H1 (cell line): Measurements from ENCODE around the gene DNAI2. TPM values are rescaled to one million over a fixed set of nuclear protein-coding genes. Genes with fewer than 3 reads are reported as not detected.

Experiments
- CTCF ChIA-PET: fragments of 300-600 bp; sonication (Branson Sonifier 250); formaldehyde crosslinking; loops from one replicate; lab custom pipeline; 2021; ENCODE audit not compliant: partially characterized antibody; lab: Charles Lee
- POLR2A ChIA-PET: fragments of 300-600 bp; sonication (Branson Sonifier 250); formaldehyde crosslinking; loops from one replicate; lab custom pipeline; 2021; ENCODE audit warnings: inconsistent platforms; ENCODE audit not compliant: partially characterized antibody; lab: Charles Lee
- DNase-seq, 2 experiments: peaks; one replicate each; pipeline versions ENCODE4 v3.0.0 to v3.0.0-alpha.2; 2010 to 2022; ENCODE audit warnings: low spot score in 2 of 2, low read depth in 1 of 2, mixed read lengths in 1 of 2
- FAIRE-seq: peaks from 2 replicates; lab custom pipeline; 2011; peaks lifted over from hg19 to GRCh38; lab: Jason Lieb, UNC
- H2AFZ ChIP-seq: 2 replicates; pipeline ENCODE4 v1.8.1; 2012; ENCODE audit warnings: low read length, inconsistent platforms
- H2AK5ac ChIP-seq: 2 replicates; pipeline ENCODE4 v1.6.1; 2013; ENCODE audit warnings: low read depth, low read length
- H2BK120ac ChIP-seq: replicated peaks from 2 replicates; pipeline ENCODE3; 2013; ENCODE audit warnings: low read depth, low read length, inconsistent platforms
- H2BK12ac ChIP-seq: 2 replicates; pipeline ENCODE4 v1.6.1; 2013; ENCODE audit warnings: low read depth, low read length
- H2BK15ac ChIP-seq: 2 replicates; pipeline ENCODE4 v1.6.1; 2013; ENCODE audit warnings: low read length
- H2BK20ac ChIP-seq: 2 replicates; pipeline ENCODE4 v1.6.1; 2013; ENCODE audit warnings: low read length
- H2BK5ac ChIP-seq: 2 replicates; pipeline ENCODE4 v1.6.1; 2013; ENCODE audit warnings: low read depth, low read length
- H3K14ac ChIP-seq: 2 replicates; pipeline ENCODE4 v1.6.1; 2013; ENCODE audit warnings: inconsistent platforms; ENCODE audit not compliant: insufficient read length
- H3K18ac ChIP-seq: 2 replicates; pipeline ENCODE4 v1.6.1; 2013; ENCODE audit warnings: low read length; ENCODE audit errors: extremely low read depth
- H3K23ac ChIP-seq: 2 replicates; pipeline ENCODE4 v1.6.1; 2013; ENCODE audit warnings: inconsistent platforms; ENCODE audit not compliant: insufficient read length
- H3K23me2 ChIP-seq: 2 replicates; pipeline ENCODE4 v1.6.1; 2013; ENCODE audit warnings: low read depth, low read length
- H3K27ac ChIP-seq: 2 replicates; pipeline ENCODE4 v1.6.1; 2011; ENCODE audit warnings: low read depth, low read length, inconsistent platforms
- H3K27me3 ChIP-seq, 4 experiments: replicated peaks in 1 of 4; 1 replicate in 1 of 4; 2 replicates in 3 of 4; pipeline versions ENCODE4 v1.6.1 to v1.8.1; 2011 to 2013; ENCODE audit warnings: low read length in 3 of 4, mild to moderate bottlenecking in 3 of 4, inconsistent platforms in 2 of 4, mixed read lengths in 2 of 4, moderate library complexity in 1 of 4; ENCODE audit not compliant: control insufficient read depth in 3 of 4, insufficient read depth in 3 of 4; ENCODE audit errors: extremely low read depth in 1 of 4
- H3K36me3 ChIP-seq, 4 experiments: 2 replicates each; pipeline versions ENCODE4 v1.6.1 to v1.8.1; 2011 to 2013; ENCODE audit warnings: mild to moderate bottlenecking in 4 of 4, low read length in 3 of 4, moderate library complexity in 2 of 4, control low read depth in 1 of 4, inconsistent platforms in 1 of 4; ENCODE audit not compliant: insufficient read depth in 4 of 4, control insufficient read depth in 2 of 4
- H3K4ac ChIP-seq: replicated peaks from 2 replicates; pipeline ENCODE3; 2013; ENCODE audit warnings: low read length, low read depth, mixed read lengths, inconsistent platforms; ENCODE audit not compliant: insufficient read length
- H3K4me1 ChIP-seq, 4 experiments: replicated peaks in 1 of 4; 1 replicate in 1 of 4; 2 replicates in 3 of 4; pipeline versions ENCODE4 v1.6.1 to v1.8.1; 2011 to 2013; ENCODE audit warnings: low read length in 3 of 4, inconsistent platforms in 2 of 4, mixed read lengths in 1 of 4; ENCODE audit not compliant: insufficient read depth in 4 of 4, control insufficient read depth in 3 of 4
- H3K4me2 ChIP-seq, 2 experiments: 2 replicates each; pipeline versions ENCODE4 v1.6.1 to v1.8.1; 2011 to 2013; ENCODE audit warnings: low read depth in 2 of 2, low read length in 2 of 2, control low read depth in 1 of 2, inconsistent platforms in 1 of 2, mild to moderate bottlenecking in 1 of 2; ENCODE audit not compliant: insufficient read depth in 1 of 2
- H3K4me3 ChIP-seq, 4 experiments: fragments of 200-600, 300-600 bp in 1 of 4; sonication (generic), shearing (Covaris generic), sonication (Bioruptor Twin) in 1 of 4; 2 replicates each; pipeline versions ENCODE4 v1.5.1 to v1.8.1; 2011 to 2016; ENCODE audit warnings: low read length in 4 of 4, low read depth in 3 of 4, control low read depth in 2 of 4, inconsistent platforms in 2 of 4, mild to moderate bottlenecking in 2 of 4, mixed read lengths in 1 of 4, moderate library complexity in 1 of 4; ENCODE audit not compliant: insufficient read depth in 2 of 4; ENCODE audit errors: extremely low read depth in 1 of 4
- H3K56ac ChIP-seq: replicated peaks from 2 replicates; pipeline ENCODE3; 2013; ENCODE audit warnings: low read depth, mild to moderate bottlenecking, mixed read lengths, low read length, inconsistent platforms; ENCODE audit not compliant: insufficient read length
- H3K79me1 ChIP-seq: 2 replicates; pipeline ENCODE4 v1.6.1; 2013; ENCODE audit warnings: low read depth, low read length, control low read depth
- H3K79me2 ChIP-seq, 2 experiments: 2 replicates each; pipeline versions ENCODE4 v1.6.1 to v1.8.1; 2012 to 2013; ENCODE audit warnings: low read length in 2 of 2, mild to moderate bottlenecking in 2 of 2, inconsistent platforms in 1 of 2; ENCODE audit not compliant: insufficient read depth in 2 of 2, control insufficient read depth in 1 of 2
- H3K9ac ChIP-seq, 4 experiments: replicated peaks in 1 of 4; 1 replicate in 1 of 4; 2 replicates in 3 of 4; pipeline versions ENCODE4 v1.6.1 to v1.8.1; 2011 to 2013; ENCODE audit warnings: low read depth in 3 of 4, low read length in 3 of 4, control low read depth in 2 of 4, mild to moderate bottlenecking in 2 of 4, moderate library complexity in 2 of 4, inconsistent platforms in 1 of 4; ENCODE audit errors: extremely low read depth in 1 of 4
- H3K9me3 ChIP-seq, 2 experiments: 2 replicates each; pipeline versions ENCODE4 v1.6.1 to v1.8.1; 2012 to 2013; ENCODE audit warnings: mild to moderate bottlenecking in 2 of 2, moderate library complexity in 2 of 2, control low read depth in 1 of 2, inconsistent platforms in 1 of 2, low read depth in 1 of 2, low read length in 1 of 2, mixed read lengths in 1 of 2; ENCODE audit not compliant: insufficient read depth in 2 of 2
- H4K20me1 ChIP-seq, 2 experiments: replicated peaks in 1 of 2; 2 replicates each; pipeline versions ENCODE3 to v1.8.1; 2011 to 2013; ENCODE audit warnings: inconsistent platforms in 2 of 2, low read length in 2 of 2, mild to moderate bottlenecking in 1 of 2; ENCODE audit not compliant: insufficient read depth in 2 of 2, control insufficient read depth in 1 of 2
- H4K5ac ChIP-seq: 2 replicates; pipeline ENCODE4 v1.6.1; 2013; ENCODE audit warnings: low read length, low read depth, mixed read lengths, inconsistent platforms; ENCODE audit not compliant: insufficient read length
- H4K8ac ChIP-seq: 2 replicates; pipeline ENCODE4 v1.8.0; 2013; ENCODE audit warnings: mild to moderate bottlenecking, moderate library complexity, low read length, inconsistent platforms; ENCODE audit not compliant: insufficient read depth; ENCODE audit errors: extremely low read depth
- H4K91ac ChIP-seq: replicated peaks from 2 replicates; pipeline ENCODE3; 2013; ENCODE audit warnings: low read length, mixed read lengths, inconsistent platforms; ENCODE audit not compliant: insufficient read length
- KDM5A ChIP-seq: fragments of 200-600 bp; IDR thresholded peaks from 2 replicates; pipeline ENCODE4 v1.7.1; 2012; ENCODE audit warnings: mild to moderate bottlenecking, low read length, inconsistent platforms, mixed read lengths
- MAFK ChIP-seq: IDR thresholded peaks from 2 replicates; pipeline ENCODE4 v1.6.1; 2012; ENCODE audit warnings: low read depth, mild to moderate bottlenecking, improper control_type of control experiment, low read length
- SP1 ChIP-seq: IDR thresholded peaks from 2 replicates; pipeline ENCODE4 v1.6.1; 2011; ENCODE audit warnings: low read depth, low read length
- TAF7 ChIP-seq: optimal IDR thresholded peaks from 2 replicates; pipeline ENCODE3; 2011; ENCODE audit warnings: low read depth, mild to moderate bottlenecking, inconsistent platforms, low read length, moderate library complexity, borderline replicate concordance
- TEAD4 ChIP-seq: IDR thresholded peaks from 2 replicates; pipeline ENCODE4 v1.6.1; 2012; ENCODE audit warnings: low read depth, low read length, inconsistent platforms, mixed read lengths
- WGBS, 2 experiments: shearing (Covaris generic) in 1 of 2; methylation state at CpG; one replicate each; pipeline versions ENCODE4 v1.1.6 to v1.1.7; 2013 to 2015; ENCODE audit warnings: low lambda C conversion rate in 2 of 2, mixed read lengths in 2 of 2, inconsistent platforms in 1 of 2, low coverage in 1 of 2, missing lambda C conversion rate in 1 of 2; ENCODE audit not compliant: insufficient replicate concordance in 2 of 2, insufficient coverage in 1 of 2, insufficient read length in 1 of 2; ENCODE audit errors: extremely low coverage in 1 of 2, missing lambda C conversion rate in 1 of 2; 5-methylcytosine and 5-hydroxymethylcytosine counted together
- polyA plus RNA-seq, 7 experiments: library from polyadenylated mRNA; depleted of rRNA in 3 of 7; stranded (reverse) in 5 of 7; unstranded in 2 of 7; fragments of >200 nt in 5 of 7; fragments of 200-250 nt in 2 of 7; gene quantifications; 1 replicate in 5 of 7; 2 replicates in 1 of 7; 4 replicates in 1 of 7; pipeline versions ENCODE4 v1.2.1 to v1.2.3, GENCODE V29; 2011 to 2013; ENCODE audit warnings: missing spikeins in 2 of 7, mixed read lengths in 2 of 7
- total RNA-seq: library from RNA; stranded (reverse); fragmentation: NEBNext Ultra II Directional; extraction: Animal tissue kit (Norgen Biotek cat#: 25700); gene quantifications from 2 replicates; pipeline ENCODE4 v1.2.1, GENCODE V29; 2021
- TF ChIP-seq, protein P1 (sequence below): IDR thresholded peaks from 2 replicates; pipeline ENCODE4 v1.6.1; 2011; ENCODE audit warnings: low read length, improper control_type of control experiment
- TF ChIP-seq, protein P2 (sequence below): IDR thresholded peaks from 2 replicates; pipeline ENCODE4 v1.6.1; 2012; ENCODE audit warnings: inconsistent platforms
- TF ChIP-seq, protein P3 (sequence below): IDR thresholded peaks from 2 replicates; pipeline ENCODE4 v1.6.1; 2012; ENCODE audit warnings: low read length, inconsistent platforms

DNAI2 gene
- total and polyA plus RNA-seq, 2 of the 8 experiments (the other 6 are each of a cell fraction or from before 2014, with no cell fraction given), result 0.08 to 0.15 TPM

DNA sequence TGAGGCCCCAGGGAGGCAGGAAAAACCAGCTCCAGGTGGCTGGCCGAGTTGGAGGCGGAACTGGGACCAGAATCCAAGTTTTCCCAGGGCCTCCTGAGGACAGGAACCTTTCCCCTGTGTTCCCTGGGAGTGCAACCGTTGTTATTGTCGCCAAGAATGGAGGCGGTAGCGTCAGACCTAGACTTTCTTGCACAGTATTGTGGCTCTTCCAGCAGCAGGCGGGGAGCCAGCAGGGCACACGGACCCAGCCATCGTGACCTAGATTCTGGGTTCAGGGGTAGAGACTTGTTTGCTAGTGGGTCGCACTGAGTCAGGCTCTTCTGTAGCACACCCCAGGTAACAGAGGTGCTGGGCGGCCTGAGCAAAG, 51.3 kb downstream of the DNAI2 start:
- Histone ChIP-seq H3K56ac (no peak overlapping the region), H3K4me1 (peaks cover 6 to 14% (median 12%) of the 10 kb centered on the region in 4 experiments; a peak in 6 of 7 replicates), H2BK5ac (no peak overlapping the region), H3K4ac (peak overlapping the region; percentile 4), H3K36me3 (no peaks in the 10 kb centered on the region), H2BK120ac (no peak overlapping the region), H3K23me2 (peaks cover 8% of the 10 kb centered on the region), H4K8ac (no peak overlapping the region), H3K27ac (no peak overlapping the region), H2AFZ (peak overlapping the region; percentile 78), H3K4me3 (peak overlapping the region; percentile 20 to 61 (median 38); a peak in 5 of 8 replicates), H3K4me2 (peak overlapping the region; percentile 61 to 98), H3K79me2 (no peaks in the 10 kb centered on the region), H3K18ac (no peak overlapping the region; the same call in none of the 2 replicates), H2BK20ac (no peak overlapping the region; the same call in 1 of the 2 replicates), H3K27me3 (peaks cover 3 to 35% (median 27%) of the 10 kb centered on the region in 4 experiments), H4K91ac (no peak overlapping the region), H2AK5ac (no peak overlapping the region), H3K14ac (no peak overlapping the region), H3K79me1 (no peaks in the 10 kb centered on the region), H3K9me3 (no peaks in the 10 kb centered on the region), H4K5ac (no peak overlapping the region), H3K9ac (no peak overlapping the region), H2BK15ac (no peak overlapping the region), H3K23ac (no peak overlapping the region), H2BK12ac (no peak overlapping the region), H4K20me1 (no peaks in the 10 kb centered on the region)
- DNase-seq (no peak), FAIRE-seq (no peak)
- ChIA-PET POLR2A (no interaction called here), CTCF (interaction anchor here (0.6 to 0.9 kb wide), 2 partner anchors 24 to 26 kb away, joined by 3 read pairs; no protein-coding TSS in a partner anchor)
- WGBS, 2 experiments, result 57% methylated on average over 11 of the region's 11 CpGs; no CpG with 5 or more reads in 1 of the 2 experiments
- TF ChIP-seq, protein P1, sequence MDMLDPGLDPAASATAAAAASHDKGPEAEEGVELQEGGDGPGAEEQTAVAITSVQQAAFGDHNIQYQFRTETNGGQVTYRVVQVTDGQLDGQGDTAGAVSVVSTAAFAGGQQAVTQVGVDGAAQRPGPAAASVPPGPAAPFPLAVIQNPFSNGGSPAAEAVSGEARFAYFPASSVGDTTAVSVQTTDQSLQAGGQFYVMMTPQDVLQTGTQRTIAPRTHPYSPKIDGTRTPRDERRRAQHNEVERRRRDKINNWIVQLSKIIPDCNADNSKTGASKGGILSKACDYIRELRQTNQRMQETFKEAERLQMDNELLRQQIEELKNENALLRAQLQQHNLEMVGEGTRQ, result no peak
- TF ChIP-seq MAFK (no peak), KDM5A (no peak), SP1 (no peak), TEAD4 (no peak), TAF7 (no peak)
- TF ChIP-seq, protein P2, sequence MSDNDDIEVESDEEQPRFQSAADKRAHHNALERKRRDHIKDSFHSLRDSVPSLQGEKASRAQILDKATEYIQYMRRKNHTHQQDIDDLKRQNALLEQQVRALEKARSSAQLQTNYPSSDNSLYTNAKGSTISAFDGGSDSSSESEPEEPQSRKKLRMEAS, result no peak
- TF ChIP-seq, protein P3, sequence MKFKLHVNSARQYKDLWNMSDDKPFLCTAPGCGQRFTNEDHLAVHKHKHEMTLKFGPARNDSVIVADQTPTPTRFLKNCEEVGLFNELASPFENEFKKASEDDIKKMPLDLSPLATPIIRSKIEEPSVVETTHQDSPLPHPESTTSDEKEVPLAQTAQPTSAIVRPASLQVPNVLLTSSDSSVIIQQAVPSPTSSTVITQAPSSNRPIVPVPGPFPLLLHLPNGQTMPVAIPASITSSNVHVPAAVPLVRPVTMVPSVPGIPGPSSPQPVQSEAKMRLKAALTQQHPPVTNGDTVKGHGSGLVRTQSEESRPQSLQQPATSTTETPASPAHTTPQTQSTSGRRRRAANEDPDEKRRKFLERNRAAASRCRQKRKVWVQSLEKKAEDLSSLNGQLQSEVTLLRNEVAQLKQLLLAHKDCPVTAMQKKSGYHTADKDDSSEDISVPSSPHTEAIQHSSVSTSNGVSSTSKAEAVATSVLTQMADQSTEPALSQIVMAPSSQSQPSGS, result no peak
